Gastroesophageal sphincter (tissue), 3 donors: Measurements from ENCODE around the gene CEBPG.

Source experiments
- EP300 ChIP-seq: sonication (generic); formaldehyde crosslinking; IDR thresholded peaks from one replicate; pipeline ENCODE4 v1.6.1; 2017; ENCODE audit warnings: antibody characterized with exemption, mild to moderate bottlenecking
- POLR2A ChIP-seq, 2 donors: fragments of 450-650 bp; IDR thresholded peaks; one replicate each; pipeline ENCODE4 v1.6.1; 2017; ENCODE audit warnings: antibody characterized with exemption in 2 of 2, mild to moderate bottlenecking in 2 of 2, moderate library complexity in 1 of 2
- TF ChIP-seq, protein P1 (sequence below), 4 experiments: fragments of 200-600 bp in 2 of 4; fragments of 450-650 bp in 2 of 4; sonication (generic) in 1 of 4; IDR thresholded peaks; one replicate each; pipeline ENCODE4 v1.5.1; 2017 to 2019; ENCODE audit warnings: antibody characterized with exemption in 4 of 4, mild to moderate bottlenecking in 2 of 4, moderate library complexity in 2 of 4

DNA sequence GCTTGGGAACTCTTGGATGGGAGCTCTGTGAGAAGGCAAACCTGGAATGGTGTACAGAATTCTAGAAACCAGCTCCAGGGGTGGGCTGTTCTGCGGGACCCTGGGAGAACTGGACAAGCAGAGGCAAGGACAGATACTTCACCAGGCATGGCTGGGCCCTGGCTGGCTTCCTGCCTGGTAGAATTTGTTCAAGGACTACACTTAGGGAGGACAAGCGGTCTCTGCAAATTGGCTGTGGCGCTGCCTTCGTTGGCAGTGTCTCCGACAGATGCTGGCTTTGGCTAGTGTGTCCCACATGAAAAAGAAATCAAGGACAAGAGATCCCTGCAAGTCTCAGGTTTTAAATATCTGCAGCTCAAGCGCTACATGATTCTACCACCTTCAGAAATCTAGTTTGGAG, 12.4 kb downstream of the CEBPG start:
- TF ChIP-seq, protein P1, sequence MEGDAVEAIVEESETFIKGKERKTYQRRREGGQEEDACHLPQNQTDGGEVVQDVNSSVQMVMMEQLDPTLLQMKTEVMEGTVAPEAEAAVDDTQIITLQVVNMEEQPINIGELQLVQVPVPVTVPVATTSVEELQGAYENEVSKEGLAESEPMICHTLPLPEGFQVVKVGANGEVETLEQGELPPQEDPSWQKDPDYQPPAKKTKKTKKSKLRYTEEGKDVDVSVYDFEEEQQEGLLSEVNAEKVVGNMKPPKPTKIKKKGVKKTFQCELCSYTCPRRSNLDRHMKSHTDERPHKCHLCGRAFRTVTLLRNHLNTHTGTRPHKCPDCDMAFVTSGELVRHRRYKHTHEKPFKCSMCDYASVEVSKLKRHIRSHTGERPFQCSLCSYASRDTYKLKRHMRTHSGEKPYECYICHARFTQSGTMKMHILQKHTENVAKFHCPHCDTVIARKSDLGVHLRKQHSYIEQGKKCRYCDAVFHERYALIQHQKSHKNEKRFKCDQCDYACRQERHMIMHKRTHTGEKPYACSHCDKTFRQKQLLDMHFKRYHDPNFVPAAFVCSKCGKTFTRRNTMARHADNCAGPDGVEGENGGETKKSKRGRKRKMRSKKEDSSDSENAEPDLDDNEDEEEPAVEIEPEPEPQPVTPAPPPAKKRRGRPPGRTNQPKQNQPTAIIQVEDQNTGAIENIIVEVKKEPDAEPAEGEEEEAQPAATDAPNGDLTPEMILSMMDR (IDR thresholded peaks at IDR 0.05), result no peak
- TF ChIP-seq POLR2A (IDR thresholded peaks at IDR 0.05) (no peak), EP300 (no peak)
